GM19463 (cell line): ENCODE results near the gene NPS.

Source experiments
- ATAC-seq: cut with Tn5 transposase; IDR thresholded peaks from one replicate; pipeline ENCODE4 v1.9.1; 2021; ENCODE audit warnings: mild to moderate bottlenecking, moderate library complexity; ENCODE audit not compliant: unreplicated experiment

NPS gene, protein sequence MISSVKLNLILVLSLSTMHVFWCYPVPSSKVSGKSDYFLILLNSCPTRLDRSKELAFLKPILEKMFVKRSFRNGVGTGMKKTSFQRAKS

DNA sequence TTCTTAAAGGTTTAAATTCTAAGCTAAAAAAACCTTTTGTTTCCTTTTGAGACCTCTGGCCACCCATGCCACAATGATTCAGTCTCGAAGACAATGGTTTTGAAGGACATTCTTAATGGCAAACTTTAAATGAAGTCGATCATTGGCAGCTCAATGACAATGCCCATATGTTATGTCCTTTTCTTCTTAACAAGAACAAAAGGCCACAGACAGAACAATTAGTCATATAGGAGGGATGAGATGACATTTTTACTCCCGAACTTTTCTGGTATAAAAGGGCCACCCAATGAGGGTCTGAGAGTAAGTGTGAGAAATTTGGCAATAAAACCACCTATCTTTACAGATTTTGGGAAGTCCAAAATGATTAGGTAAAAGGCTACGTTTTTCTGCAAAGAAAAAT, at the start of gene NPS:
NPS (plus strand) TSS at position 301 of the 400 bp plus-strand sequence; CDS start at position 361, 60 bp downstream.
- no peak for ATAC-seq

DNA sequence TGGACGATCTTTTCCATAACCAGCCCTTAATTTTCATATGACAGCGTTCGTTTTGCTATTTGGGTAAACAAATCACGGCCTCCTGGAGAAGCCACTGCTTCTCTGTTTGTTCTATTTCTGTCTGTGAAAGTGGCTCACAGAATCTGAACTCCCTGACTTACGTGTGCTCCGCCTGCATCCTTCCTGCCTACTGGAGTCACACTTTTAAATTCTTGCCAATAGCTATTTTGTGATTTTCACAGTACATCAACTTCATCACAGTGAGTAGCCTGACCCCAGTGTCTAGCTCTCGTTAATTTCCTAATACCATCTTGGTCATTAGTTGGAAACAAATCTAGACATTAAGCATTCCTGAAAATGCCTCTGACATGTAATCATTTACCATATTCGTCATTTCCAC, 49.0 kb upstream of the NPS start:
- ATAC-seq, result no peak

DNA sequence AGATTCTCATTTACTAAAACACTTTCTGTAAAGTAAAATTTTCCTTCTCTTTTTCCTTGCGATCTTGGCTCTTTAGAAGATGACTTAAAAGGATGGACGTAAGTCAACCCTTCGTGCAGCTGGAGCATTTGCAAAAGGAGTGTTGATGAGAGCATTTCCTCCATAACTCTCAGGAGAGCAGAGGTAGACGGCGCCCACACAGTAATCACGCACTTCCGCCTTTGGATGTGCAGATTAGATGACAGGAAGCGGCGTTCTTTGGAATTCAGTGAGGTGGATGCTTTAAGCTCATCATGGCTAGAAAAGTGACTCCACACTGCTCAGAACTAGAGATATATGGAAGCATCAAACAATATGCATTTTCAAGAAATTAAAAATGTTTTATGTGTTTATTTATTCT, 43.0 kb upstream of the NPS start:
- ATAC-seq, result no peak

DNA sequence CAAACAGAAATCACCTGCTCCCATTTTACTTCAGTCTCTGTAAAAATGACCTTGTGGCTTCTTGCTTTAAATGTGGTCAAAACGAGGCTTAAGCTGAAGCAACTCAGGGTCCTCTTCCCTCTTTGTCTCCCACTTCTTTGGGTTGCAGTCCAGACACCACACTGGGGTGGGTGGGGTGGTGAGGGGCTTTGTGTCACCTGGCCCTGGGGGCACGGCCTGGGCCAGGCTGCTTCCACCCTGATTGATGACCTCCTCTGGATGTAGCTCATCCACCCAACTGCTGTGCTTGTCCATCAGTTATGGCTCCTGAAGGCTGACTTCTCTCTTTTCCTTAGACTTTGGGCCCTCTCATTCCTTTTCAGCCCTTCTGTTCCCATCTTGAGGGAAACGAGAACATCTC, 26.8 kb upstream of the NPS start:
- no peak for ATAC-seq

DNA sequence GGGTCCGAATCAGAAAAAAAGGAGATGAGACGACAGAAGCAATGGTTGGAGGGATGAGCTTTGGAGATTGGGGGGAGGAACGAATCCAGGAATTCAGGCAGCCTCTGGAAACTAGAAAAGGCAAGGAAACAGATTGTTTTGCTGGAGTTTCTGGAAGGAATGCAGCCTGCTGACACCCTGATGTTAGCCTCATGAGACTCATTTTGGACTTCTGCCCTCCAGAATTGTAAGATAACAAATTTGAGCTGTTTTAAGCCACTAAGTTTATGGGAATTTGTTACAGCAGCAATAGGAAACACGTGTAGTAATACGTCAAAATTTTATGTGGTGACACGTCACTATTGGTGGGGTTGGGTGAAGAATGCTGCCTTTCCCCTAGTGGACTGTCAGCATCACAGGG, 25.6 kb upstream of the NPS start:
- no peak for ATAC-seq

DNA sequence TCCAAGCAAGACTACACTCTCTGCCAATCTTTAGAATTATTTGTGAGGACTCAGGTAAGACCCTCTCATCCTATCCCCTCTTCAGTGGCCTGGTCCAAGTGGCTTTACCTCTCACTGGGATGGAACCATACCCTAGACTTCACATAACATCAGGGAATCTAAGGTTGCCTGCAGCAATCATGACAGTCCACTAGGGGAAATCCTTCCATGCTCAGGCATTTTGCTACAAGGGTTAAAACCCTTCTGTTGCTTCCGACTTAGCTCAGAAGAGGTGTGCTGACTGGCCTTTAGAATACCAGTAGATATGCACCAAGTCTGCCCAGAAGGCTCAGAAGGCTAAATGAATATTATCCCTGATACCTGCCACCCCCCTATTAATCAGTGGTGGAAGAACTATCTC, 24.9 kb upstream of the NPS start:
- no peak for ATAC-seq

DNA sequence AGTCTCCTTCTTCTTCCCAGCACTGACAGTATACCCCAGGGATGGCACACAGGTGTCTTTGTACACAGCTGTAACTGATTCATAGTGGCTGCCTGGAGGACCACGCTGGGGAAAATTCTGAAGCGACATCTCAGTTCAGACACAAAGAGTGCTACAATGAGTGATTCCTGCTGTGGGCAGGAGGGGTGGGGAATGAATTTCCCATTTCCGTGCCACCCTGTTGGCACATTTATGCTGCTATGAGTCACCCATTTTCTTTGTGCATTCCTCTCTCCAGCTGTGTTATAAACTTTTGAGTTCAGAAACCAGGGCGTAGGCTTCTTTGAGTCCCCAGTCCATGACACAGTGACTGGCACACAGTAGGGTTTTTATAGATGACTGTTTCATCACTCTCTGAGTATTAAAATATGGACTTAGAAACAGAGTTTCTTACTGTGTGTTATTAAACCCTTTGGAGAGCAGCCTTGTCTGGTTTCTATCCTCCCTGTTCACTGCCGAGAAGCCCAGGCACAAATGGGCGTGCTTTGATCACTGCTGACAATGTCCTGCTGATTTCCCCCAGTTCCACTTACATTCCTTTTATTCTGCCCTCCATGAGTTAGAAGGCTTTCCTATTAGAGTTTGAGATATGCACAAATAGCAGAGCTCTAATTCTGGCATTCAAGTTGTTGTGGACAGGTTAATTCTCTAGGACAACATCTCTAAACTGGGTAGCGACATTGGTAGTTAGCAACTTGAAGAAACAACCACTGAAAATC, 24.0 kb upstream of the NPS start:
- no peak for ATAC-seq

DNA sequence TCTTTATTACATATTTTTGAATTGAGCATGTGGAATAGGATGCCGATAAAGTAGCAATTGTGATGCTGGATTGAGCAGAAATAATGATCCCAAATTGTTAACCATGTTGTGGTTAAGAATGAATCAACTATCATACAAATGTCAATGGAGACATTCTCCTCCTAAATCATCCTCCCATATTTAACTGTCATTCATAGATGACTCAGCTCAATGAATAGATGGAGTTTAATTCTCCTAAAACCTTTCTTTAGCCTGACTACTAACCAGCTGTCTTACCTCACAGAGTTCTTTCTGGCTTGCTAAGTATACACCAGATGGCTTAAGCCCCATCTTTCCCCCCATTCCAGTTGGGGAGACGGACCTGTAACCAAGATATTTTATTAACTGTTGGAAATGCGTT, 23.4 kb upstream of the NPS start:
- no peak for ATAC-seq

DNA sequence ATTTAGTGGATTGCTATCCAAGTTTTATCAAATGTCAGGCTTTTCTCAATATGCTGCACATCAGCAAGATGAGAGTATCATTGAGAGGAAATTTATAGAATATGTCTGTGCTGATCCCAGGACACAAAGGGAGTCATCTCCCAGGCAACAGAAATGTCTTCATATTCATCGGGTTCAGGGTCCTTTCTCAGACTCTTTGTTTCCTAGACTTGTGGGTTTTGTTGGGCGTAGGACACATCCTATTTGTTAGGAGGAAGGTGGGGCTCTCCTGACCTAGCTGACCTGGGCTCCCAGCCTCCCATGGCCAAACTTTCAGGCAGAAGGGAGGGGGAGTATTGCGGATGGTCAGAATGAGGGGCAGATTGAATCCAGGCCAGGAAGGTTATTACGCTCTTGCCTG, 22.9 kb upstream of the NPS start:
- ATAC-seq, result no peak

DNA sequence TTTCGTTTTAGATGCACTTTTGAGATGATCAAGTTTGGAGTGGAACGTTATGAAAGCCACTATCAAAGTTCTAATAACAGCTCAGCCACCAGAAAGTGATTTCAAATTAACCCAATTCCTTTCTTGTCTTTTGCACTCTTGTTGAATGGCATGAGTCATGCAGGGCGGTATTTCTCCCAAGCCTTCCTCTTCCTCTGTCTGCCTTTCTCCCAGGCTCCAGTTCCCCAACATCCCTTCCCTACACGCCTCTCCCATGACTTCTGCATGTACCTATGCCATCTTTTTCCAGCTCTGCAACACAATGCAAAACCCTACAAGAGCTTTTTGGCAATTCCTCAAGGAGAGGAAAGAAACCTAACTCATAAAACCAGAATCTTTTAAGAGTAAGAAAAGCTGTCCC, 21.8 kb upstream of the NPS start:
- no peak for ATAC-seq

DNA sequence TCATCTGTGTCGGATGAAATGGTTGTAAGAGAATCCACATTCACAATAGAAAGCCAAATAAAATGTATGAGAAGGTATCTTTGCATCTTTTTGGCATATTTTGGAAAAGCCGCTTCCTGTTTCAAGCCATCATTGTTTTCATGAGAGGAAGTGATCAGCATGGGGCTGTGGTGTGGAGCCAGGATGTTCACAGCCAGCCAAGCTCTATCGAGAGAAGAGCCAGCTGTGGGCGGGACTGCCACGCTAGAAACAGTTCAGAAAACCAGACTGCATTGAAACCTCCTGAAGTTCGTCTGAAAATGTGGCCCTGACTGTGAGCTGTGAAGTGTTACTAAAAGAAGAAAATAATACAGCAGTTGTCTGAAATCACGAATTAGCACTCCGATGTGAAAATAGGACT, 21.2 kb upstream of the NPS start:
- ATAC-seq, result no peak

DNA sequence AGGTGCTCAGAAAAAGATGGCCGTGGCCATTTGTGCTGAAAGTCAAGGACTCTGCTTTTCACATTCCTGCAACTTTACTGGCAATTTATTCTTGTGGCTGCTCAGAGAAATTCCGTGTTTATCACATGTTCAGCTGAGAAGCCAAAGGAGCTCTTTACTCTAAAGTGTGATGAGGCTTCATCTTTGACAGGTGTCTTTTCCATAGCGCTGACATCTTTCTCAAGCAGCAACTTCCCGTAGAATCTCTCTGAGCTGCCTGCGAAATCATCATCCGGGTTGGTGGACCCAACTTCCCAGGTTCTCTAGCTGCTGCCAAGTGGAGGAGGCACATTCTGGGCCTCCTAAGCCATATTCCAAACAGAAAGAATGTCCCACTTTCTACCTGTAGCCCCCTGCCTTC, 16.9 kb upstream of the NPS start:
- no peak for ATAC-seq

DNA sequence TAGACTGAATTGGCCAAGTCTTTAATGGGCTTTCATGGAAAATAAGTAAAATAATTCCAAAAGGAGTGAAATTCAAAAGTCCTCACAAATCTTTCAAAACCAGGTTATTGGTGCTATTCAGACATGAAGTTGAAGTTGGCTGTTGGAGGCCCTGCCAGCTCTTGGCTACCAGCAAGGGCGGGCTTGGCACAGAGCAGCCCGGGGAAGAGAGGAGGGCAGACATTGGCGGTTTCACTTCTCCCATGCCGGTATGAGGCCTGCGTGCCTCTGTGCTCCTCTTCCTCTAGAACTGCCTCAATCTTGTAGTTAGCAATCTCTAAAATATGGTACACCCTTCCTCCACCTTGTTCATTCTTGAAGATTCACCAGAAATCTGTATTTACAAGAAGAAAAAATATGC, 16.4 kb upstream of the NPS start:
- ATAC-seq, result no peak

DNA sequence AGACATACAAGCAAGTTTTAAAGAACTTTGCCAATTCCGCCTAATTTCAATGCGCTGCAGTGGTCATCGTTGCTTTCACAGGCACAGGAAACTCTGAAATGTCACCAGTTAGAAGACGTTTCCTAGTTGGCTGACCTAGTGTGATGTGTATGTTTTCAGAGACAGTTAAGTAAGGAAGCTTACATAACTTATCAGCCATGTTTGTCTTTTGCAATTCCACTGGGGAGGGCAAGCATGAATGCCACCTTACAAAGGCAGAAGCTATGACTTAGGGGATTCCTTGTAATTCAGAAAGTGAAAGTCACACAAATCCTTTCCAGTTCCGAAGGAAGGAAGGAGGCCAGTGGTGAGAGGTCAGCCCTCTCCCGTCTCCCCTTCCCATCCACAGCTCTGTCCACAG, 15.0 kb upstream of the NPS start:
- no peak for ATAC-seq

DNA sequence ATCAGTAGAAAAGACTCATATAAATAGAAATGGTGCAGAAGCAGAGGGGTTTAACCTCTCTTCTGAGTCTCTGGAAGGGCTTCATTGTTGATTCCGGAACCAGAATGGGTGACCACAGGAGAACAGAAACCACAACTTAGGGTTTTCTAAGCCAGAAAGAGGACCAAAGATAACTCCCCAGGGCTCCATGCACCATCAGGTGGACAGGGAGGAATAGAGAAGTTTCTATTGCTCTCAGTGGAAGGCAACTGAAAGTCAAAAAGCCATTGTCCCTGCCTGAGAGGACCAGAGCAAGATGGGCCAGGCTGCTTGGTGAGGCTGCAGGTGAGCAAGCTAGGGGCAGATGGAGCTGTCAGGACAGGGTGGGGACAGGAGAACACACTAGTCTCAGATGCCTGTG, 14.6 kb upstream of the NPS start:
- no peak for ATAC-seq

DNA sequence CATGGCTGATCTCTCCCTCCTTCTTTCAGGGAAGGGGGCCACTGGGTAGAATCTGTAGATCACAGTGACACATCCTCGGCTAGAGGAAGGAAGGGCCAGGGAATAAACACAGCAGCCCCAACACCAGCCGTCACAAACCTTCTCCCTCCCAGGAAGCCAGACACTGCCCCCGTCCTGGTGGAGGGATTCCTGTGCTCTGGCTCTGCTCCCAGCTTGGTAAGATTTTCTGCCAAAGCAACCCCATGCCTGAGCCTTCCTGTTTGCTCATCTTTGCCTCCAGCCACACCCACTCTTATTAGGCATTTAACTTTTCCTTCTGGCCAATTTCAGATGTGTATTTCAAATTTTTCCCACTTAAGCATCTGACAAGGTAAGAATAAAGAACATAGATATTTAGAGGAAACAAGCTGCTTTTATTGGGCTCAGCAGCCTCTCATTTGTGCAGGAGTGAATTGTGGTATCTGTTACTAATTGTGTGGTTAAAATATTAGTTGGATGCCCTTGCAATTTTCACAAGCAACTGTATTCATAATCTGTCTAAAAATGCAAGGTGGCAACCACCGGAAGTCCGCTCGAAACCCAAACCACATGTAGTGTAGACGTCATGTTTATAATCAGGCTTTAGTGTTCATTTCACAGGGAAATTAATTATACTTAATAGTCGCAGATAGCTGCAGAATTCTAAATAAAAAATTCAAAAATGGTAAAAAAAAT, 13.2 kb upstream of the NPS start:
- no peak for ATAC-seq

DNA sequence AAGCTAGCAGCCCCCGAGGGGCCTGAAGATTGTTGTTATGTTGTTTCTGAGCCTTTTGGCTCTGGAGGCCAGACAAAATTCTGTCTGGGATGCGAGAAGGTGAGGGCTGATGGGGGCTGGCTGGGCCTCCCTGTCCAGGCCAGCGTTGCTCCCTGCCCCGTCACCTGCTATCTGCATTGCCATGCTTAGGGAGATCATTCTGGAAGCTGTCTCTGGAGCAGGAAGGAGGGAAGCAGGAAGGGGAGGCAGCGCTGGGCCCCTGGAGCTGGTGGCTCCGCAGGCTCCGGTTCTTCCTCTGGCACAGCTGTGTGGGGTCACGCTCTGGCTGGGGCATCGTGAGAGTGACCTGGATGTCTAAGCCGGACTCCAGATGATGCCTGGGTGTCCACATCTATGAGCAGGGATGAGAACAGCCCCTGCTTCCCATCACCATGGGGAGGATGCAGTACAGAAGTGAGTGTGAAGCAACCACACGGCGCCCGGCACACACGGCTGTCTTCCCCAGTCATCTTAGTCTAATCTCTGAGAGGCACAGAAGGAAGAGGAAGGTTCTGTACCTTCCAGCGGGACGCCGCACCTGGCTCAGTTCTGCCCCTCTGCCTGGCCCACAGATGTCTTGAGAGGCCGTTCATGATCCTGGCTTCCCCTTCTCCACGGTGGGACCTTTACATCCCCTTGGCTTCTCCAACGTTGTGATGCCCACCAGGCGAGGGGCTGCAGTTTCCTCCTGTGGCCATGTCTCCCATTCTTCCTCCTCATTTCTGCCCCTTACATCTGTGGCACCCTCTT, 11.9 kb upstream of the NPS start:
- no peak for ATAC-seq

DNA sequence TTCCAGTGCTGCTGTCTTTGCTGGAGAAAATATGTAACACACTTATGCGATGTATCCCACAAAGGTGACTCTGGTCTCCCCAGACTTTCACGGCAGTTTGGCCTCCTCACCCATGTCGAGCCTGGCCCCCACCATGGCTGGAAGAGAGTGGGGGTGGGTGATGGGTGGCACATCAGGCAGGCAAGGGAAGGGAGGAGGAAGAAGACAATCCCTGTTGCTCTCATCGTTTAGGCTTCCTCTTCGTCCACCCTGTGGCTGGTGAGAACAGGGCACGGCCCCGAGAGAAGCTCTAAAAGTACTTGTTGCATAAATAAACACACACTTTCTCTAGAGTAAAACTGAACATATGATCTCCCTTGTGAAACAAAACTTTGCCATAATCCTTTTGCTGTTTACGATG, 11.2 kb upstream of the NPS start:
- no peak for ATAC-seq

DNA sequence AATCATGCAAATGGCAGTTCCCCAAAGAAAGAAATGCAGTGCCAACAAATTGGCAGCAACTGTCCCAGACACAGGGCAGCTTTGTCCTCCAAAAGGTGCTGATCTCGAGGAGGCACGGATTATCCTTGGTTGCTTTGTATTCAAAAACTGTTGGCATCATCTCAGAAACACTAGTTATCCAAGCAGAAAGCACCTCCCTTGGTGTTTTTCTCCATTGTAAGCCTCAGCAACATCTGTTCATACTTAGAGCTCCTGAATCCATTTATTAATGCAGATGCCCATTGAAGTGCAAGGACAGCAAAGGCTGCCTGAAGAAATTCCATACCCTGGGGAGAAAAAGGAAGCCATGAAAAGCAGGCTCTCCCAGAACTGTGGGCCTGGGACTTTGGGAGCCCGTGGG, 1.1 kb upstream of the NPS start:
- no peak for ATAC-seq

DNA sequence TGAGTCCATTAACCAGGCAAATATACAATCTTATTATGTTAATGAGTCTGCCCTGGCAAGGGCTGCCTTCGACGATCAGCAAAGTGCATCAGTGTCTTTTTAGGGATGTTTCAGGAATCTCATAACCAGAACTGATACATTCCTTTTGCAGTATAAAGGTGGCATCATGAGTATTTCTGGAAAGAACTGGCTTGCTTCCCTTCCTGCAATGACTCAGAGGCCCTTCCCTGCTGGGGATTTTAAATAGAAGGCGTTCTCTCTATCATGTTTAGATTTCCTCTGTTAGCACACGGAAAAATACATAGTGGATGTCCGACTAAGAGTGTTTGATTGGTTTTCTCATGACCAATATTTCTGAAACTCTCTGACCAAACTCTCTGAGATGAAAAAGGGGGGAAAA, 1.8 kb downstream of the NPS start:
- ATAC-seq, result no peak

DNA sequence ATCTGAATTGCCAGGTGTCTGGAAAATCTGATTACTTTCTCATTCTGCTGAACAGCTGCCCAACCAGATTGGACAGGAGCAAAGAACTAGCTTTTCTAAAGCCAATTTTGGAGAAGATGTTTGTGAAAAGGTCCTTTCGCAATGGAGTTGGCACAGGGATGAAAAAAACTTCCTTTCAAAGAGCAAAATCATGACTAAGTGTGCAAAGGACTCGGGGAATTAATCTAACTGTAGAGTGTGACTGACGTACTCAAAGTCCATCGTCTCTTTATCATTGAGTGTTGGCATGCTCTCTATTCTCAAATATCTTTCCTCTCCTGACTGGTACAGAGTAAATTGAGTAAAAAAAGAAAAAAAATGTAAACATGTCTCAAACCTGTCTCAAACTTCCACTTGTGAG, 3.3 kb downstream of the NPS start:
- ATAC-seq, result no peak

DNA sequence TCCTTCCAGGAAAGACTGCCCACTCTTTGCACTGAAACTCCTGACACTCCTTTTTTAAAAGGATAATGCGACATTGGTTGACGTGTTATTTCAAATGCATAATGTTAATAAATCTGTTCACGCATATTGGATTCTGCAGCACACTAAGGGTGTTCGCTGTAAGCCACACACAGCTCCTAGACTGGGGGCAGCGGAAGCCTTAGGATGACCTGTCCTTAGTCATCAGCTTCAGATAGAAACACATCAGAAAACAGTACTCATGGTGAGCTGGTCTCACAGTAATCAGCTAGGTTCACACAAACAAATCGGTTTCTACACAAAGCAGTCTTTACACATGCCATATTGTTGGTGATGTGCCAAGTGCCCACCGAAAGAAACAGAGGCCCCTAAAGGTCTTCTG, 4.3 kb downstream of the NPS start:
- ATAC-seq, result no peak
